HG03342 (cell line): ENCODE results near the gene PARD3B.
"Not testable (repeated sequence)": the region's sequence is repeated elsewhere in the genome, so short reads cannot be mapped to it uniquely, and the experiment has no call there.

Source experiments
- ATAC-seq: cut with Tn5 transposase; IDR thresholded peaks from one replicate; pipeline ENCODE4 v1.9.1; 2021; ENCODE audit warnings: mild to moderate bottlenecking, moderate library complexity; ENCODE audit not compliant: unreplicated experiment

The PARD3B gene

DNA sequence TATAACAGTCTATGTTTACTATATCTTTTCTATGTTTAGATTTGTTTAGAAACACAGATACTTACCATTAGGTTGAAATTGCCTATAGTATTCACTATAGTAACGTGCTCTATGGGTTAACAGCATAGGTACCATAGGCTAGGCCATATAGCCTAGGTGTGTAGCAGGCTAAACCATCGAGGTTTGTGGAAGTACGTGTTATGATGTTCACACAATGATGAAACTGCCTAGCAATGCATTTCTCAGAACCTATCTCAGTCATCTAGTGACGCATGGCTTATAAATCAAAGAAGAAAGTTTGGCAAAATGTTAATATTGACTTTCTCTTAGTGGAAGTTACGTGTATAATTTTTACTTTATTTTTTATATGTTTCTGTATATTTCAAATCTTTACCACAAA lies 670.8 kb downstream of the PARD3B start:
- no peak for ATAC-seq

DNA sequence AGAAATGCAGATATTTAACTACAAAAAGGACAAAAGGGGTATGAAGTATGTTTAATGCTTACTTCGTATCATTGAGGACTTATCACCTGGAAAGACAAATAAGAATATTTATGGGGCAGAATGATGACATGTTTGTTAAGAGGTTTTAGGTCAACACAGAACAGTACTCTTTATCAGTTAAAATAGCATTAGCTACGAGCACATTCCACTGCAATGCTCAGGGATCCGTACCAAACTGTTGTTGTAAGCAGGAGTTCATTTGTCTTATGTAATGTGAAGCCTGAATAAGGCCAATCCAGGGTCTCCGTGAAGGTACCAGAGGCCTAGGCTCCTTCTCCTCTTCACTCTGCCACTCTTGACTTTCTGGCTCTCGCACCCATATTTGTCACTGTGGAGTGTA lies 671.3 kb downstream of the PARD3B start:
- no peak for ATAC-seq

DNA sequence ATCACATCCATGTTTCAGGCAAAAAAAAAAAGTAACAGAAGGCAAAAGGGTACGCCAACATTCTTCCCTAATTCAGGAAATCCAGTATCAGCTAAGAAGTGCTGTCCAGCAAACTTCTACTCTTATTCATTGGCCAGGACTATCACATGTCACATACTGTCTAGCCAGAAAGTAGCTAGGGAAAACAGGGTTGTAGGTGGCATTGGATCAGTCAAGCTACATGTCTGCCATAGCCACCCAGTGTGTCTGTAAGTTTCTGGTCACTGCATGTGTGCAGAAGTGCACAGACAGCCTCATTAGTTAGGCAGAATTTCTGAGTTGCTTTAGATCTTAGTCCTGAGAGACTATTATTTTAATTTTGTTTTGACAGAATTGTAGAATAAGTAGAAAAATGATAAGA lies 671.7 kb downstream of the PARD3B start:
- no peak for ATAC-seq

DNA sequence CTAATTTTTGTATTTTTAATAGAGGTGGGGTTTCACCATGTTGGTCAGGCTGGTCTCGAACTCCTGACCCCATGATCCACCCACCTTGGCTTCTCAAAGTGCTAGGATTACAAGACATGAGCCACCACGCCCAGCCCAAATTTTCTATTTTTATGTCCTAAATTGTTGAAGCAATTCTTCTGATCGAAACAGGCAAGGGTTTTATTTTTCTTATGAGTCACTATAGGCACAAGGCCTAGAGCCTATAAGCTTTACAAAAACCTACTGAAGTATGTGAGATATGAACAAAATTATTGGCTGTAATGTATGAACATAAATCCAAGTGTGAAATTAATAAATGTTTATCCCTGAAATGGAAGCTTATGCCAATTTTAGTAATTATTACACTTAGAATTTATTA lies 672.8 kb downstream of the PARD3B start:
- ATAC-seq: no peak

DNA sequence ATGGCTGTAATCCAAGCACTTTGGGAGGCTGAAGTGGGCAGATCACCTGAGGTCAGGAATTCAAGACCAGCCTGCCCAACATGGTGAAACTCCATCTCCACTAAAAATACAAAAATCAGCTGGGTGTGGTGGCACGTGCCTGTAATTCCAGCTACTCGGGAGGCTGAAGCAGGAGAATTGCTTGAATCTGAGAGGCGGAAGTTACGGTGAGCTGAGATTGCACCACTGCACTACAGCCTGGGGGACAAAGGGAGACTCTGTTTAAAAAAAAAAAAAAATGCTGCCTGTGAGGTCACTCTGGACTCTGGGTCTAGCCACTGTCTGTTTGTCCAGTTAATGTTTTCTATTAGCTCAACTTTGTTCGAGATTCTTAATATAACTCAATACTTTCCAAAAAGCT lies 673.5 kb downstream of the PARD3B start:
- ATAC-seq: not testable (repeated sequence)

DNA sequence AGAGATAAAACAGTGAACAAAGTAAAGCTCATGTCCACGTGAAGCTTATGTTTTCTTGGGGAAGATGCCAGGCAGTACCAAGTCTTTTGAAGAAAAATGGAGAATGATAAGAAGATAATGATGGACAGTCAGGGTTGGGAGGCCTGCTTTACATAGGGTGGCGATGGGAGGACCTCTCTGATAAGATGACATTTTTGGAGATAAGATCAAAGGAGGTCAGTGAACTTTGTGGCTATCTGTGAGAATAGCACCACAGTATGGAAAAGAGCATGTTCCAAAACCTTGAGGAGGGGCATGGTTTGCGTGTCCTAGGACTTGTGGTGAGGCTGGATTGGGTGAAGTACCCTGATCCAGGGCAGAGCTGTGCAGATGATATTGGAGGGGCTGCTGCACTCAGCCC lies 675.3 kb downstream of the PARD3B start:
- no peak for ATAC-seq

DNA sequence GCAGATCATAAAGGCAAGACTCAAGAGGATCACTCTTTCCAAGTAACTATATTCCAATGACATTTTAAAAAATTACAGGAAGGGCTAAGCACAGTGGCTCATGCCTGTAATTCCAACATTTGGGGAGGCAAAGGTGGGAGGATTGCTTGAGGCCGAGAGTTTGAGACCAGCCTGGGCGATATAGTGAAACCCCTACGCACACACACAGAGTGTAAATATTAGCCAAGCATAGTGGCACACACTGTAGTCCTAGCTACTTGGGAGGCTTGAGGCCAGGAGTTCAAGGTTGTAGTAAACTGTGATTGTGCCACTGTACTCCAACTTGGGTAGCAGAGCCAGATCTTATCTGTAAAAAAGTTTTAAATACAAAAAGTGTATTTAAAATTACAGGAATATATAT lies 686.8 kb downstream of the PARD3B start:
- no peak for ATAC-seq

DNA sequence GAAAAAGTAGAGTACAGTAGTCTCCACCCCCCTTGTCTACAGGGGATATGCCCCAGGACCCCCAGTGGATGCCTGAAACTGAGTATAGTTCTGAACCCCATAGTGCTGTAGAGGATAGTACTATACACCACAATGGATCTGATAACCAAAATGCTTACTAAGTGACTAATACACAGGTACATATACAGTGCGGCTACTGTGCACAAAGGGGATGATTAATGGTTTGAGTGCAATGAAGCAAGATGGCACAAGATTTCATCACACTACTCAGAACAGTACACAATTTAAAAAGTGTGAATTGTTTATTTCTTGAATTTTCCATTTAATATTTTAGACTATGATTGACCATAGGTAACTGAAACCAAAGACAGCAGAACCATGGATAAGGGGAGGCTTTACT lies 690.2 kb downstream of the PARD3B start:
- ATAC-seq: no peak

DNA sequence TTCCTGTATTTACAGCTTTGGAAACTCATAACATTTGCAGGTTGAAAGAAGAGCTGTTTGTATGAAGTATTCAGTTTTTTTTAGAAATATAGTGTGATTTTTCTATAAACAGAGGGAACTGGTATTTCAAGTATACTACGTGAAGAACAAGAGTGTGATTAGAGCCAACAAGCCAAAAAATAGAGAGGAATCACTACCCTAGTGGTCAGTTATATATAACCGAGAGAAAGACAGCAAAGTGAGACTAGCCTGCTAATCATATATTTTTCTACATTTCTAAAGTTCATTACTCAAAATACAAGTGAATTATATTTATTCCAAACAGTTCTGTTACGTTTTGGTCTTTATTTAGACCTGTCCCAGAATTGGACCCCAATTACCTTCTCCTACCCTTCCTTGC lies 692.2 kb downstream of the PARD3B start:
- no peak for ATAC-seq

DNA sequence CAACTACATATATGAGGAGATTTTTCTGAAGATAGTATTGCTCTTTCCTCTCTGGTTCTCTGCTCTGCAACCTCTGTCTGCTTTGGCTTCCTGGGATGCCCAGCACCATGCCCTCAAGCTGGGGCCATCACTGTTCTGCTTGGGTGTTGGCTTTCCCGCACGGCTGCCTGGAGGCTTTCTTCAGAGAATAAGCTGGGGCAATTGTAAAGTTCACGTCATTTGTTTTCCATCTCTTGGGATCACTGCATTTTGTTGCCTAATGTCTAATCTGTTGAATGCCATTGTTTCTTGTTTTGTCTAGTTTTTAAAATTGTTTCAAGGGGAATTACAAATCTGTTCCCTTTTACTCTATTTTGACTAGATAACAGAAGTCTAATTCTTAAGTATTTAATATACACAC lies 699.7 kb downstream of the PARD3B start:
- no peak for ATAC-seq

DNA sequence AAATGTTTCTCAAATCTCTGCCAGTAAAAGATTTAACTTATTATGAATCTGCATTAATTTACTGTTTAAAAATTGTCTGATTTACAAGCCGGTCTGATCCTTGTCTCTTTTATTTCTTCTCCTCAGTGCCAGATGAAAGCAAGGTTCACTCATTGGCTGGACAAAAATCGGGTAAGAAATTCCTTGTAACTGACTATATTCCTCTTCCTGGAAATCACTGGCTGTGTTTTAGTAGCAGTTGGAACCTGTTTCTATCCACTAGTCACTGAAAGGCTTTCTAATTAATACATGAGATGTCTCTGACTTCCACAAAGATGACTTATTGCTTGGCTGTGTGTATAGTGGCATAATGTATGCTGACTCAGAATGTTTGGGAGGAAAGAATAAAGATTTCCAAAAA lies 700.4 kb downstream of the PARD3B start:
- ATAC-seq: no peak

DNA sequence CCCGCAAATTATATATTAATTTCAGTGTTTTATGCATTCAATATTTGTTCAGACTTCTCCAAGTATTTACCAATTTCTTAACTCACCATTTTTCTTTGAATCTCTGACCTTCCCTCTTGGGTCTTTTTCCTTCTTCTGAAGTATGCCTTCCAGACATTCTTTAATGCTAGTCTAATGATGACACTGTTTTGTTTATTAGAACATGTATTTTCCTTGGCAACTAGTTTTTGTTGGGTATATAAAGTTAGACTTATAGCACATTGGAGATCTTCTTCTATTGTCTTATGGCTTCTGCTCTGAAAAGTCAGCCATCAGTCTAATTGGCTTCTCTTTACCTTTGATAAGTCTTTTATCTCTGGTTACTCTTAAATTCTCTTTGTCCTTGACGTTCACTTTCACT lies 713.8 kb downstream of the PARD3B start:
- ATAC-seq: no peak

DNA sequence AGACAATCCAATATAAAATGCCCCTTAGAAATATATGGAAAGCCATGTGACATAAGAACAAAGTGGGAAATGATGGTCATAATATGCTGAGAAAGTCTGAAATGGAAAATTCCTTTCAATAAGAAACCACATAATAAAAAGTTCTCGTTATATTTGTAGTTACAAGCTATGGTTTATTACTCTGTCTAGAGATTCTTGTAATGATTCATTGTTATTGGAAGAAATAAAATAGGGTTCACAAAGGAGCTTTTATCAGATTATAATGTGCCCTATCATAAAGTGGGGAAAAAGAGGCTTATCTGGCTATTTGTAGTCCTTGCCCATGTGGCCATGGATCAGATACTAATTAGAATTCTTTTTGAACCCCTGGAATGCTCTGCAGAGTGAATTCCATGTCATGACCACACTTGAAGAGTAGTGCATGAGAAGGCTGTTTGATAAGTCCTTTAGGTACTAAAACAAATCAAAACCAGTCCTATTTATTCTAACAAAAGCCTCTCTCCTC lies 716.3 kb downstream of the PARD3B start:
- no peak for ATAC-seq

DNA sequence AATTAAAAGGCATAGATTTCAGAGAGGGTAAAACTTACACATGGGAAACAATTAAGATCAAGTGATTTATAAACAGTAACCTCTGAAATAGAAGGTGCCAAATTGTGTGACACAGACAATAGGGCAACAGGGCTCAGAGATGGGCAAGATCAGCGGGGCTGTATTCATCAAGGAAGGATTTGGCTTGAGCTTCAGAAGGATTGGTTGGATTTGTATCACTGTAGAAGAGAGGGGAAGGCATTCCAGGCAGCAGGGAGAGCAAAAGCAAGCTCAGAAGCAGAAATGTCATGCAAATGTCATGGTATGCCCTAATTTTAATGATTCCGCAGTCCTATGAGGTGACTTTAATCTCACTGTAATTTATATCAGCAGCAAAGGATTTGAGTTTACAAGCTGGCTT lies 722.0 kb downstream of the PARD3B start:
- no peak for ATAC-seq

DNA sequence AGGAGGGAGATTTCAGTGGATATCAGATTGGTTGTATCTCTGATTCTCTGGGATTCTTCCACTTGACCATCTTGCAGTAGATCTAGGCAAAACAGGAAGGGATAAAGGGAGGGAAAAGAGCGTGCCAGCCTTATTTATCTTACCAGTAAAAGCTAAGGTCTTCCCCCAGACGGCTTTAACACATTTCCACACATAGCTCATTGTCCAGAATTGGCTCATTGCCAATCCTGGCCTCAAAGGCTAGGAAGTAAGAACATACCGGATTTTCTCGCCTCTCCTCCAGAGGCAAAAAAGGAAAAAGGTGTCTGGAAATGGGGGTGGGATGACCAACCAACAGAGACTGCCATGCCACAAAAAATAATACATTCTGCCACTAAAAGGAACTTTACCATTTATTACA lies 725.4 kb downstream of the PARD3B start:
- no peak for ATAC-seq

DNA sequence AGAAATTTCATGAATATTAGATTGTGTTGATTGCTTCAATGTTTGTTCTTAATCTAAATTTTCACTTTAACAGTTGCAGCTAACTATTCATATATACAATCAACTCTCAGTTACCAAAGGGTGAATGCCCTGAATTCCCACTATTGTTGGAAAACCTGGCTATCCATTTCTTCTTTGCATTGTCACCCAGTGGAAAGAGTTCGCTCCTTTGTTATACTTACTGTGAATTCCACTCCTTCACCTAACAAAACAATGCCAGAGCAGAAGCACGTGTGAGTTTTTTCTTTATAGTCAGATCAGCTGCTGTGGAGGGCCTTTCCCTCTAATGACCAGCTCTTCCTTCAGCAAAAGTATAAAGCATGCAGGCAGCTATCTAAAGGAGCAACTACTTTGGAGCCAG lies 727.9 kb downstream of the PARD3B start:
- ATAC-seq: no peak

DNA sequence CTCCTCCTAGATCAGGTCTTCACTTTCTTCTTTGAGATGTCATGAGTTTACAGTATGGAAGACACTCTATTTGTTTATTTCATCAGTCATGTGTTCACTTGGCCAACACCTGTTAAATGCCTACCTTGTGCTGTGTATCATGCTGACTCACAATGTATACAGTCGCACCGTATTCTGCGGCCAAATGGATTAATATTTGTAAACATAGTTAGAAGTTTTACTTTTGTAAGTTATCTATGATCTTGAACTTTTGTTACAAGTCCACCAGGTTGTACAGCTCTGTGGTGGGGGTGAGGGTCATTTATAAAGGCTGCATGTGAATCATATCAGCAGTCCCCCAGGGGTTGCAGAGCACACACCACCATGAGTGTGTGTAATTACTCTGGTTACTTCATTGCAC lies 728.4 kb downstream of the PARD3B start:
- ATAC-seq: no peak

DNA sequence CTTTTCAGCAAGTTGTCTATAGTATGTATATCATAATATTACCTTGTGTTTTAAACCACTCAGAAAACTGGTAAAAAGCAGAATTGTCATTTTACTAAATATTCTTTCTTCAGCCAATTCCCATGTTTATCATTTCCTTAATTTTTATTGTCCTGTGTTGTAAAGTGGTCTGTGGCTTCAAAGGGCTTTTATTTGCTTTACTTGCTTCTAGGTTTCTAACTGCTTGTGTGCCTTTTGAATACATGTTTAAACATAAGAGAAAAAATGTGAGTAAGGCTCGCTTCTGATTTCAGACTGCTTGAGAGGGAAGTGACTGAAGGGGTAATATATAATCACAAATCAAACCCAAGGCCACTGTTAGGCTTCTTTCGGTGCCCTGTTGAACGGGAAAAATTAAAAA lies 729.5 kb downstream of the PARD3B start:
- ATAC-seq: no peak

DNA sequence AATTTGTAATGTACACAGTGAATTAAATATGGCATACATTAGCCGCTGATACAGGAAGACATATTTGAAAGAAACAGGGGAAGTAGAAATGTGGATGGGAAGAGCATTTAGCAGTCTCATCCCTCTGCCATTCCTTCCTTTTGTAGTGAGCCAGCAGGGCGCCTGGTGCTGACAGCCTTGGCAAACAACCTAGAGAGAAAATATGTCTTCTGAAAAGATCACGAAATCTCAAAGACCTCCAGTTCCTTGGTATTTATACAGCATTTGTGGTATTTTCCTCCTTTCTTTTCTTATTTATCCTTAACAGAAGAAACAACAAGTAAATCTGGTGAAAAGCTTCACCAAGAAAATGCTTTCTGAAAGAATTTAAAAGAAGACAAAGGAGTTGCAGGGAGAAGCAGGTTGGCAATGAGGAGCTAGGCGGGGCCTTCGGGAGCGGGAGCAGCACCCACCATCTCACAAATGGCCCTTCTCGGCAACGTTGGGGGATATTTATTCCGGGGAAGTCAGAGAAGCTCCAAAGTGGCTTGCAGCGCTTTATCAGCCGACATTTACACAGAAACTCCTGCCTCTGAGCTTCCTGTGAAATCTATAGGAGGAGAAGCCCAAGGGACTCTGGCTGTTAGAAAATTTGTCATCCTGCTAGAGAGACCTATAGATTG lies 731.0 kb downstream of the PARD3B start:
- ATAC-seq: no peak

DNA sequence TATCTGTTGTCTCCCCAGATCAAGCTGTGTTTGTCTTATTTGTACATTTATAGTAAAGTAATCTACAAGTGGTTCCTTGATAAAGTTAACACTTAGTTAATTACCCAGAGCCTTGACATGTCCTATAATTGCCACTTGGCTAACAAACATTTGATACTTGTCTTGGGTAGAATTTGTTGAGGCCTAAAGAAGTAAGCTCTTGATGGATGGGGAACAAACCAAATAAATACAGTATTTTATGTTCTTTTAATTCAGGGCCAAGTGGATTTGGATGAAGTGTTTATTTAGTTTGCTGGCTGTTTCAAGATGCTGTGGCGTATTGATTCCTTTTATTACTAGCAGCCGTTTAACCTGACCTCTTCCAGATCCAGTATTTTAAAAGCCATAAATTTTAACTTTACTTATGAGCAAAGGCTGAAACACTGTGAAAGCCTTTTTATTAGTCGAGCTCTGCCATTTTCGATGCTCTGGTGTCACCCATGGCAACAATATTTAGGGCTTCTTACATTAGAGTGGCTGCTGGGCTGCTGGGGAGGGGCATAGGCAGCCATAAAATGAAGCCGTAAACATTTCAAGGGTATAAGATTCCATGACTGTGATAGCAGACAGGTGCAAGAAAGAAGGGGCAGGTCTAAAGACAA lies 735.4 kb downstream of the PARD3B start:
- ATAC-seq: no peak

DNA sequence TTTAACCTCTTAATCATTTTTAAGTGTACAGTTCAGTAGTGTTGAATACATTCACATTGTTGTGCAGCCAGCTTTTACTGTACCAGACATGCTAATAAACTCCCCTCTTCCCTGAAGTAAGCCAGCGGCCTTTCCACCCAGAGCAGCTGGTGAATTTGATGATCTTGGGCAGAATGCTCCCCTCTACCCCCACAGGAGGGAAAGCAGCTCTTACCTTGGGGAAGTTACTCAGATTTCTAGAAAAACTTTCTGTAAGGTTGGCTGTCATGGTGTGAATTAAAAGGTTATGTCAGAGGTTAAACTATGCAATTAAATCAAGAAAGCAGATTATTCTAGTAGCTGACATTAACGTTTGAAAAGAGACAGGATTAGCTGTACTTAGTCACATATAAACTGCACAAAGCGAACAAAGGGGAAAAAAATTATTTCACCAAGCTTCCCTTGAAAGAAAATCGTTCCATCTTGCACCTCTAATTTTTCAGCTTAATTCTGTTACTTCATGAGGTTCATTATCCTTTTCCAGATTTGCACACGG lies 738.5 kb downstream of the PARD3B start:
- no peak for ATAC-seq

DNA sequence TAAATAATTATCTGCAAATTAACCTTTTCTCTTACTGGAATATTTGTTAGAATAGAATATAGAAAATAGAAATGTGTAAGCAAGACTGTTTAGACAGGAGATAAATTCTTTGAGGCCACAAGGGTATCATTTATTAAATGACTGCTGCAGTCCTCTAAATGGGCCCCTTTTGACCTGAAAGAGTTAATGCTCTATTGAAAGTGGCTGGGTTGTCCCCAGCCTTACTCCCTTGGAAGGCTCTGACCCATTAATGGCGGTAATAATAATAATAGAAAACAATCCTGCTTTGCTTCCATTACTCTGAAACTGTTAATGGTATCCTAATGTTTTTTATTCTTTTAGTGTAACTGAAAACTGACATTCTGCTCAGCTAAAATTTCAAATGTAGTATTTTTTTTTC lies 739.1 kb downstream of the PARD3B start:
- no peak for ATAC-seq

DNA sequence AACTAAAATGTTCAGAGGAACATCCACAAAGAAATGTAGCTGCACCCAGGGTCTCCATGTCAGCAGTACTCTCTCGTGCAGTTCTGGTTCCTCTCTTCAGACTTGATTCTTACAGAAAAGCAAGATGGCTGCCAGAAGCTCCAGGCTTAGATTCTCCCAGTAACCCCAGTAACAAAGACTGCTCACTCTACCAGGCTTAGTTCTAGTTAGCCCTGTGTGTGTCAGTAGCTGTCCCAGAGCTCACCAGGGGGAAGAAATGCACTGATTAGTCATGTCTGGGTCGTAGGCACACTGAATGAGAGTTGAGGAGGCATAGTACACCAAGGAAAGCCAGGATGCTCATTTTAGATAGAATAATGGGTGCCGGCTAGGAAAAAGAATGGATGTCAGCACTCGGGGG lies 742.0 kb downstream of the PARD3B start:
- no peak for ATAC-seq
